Upper lobe of left lung (tissue), 6 donors: ENCODE data around the gene ARHGAP26. TPM values are rescaled to one million over a fixed set of nuclear protein-coding genes. Genes with fewer than 3 reads are reported as not detected.

Source experiments
- ATAC-seq, 2 donors: fragments of 200-7000 bp; cut with Tn5 transposase; one replicate each; pipeline ENCODE4 v1.9.1; 2022; ENCODE audit warnings: mild to moderate bottlenecking in 2 of 2, moderate library complexity in 2 of 2; ENCODE audit not compliant: low FRiP score in 2 of 2
- DNase-seq, 2 donors: peaks; one replicate each; pipeline ENCODE4 v3.0.0-alpha.2; 2019 to 2020
- H3K27ac ChIP-seq, 4 donors: fragments of 200-600 bp; sonication (generic); one replicate each; pipeline ENCODE4 v1.5.1; 2016 to 2019
- H3K27me3 ChIP-seq, 4 donors: fragments of 200-600 bp; sonication (generic); one replicate each; pipeline ENCODE4 v1.5.1; 2017 to 2019
- H3K36me3 ChIP-seq, 4 donors: fragments of 200-600 bp; sonication (generic); one replicate each; pipeline ENCODE4 v1.5.1; 2016 to 2019
- H3K4me1 ChIP-seq, 4 donors: fragments of 200-600 bp; sonication (generic); one replicate each; pipeline ENCODE4 v1.5.1; 2018 to 2019
- H3K4me3 ChIP-seq, 4 donors: fragments of 200-600 bp; sonication (generic); one replicate each; pipeline ENCODE4 v1.5.1; 2017 to 2019; ENCODE audit warnings: mild to moderate bottlenecking in 2 of 4, moderate library complexity in 1 of 4
- H3K9me3 ChIP-seq, 4 donors: fragments of 200-600 bp; sonication (generic); one replicate each; pipeline ENCODE4 v1.5.1; 2018 to 2019
- CTCF ChIP-seq, 6 experiments: fragments of 450-650 bp in 4 of 6; fragments of 200-600 bp in 2 of 6; sonication (generic) in 2 of 6; IDR thresholded peaks; one replicate each; pipeline ENCODE4 v1.5.1; 2016 to 2019; ENCODE audit warnings: antibody characterized with exemption in 6 of 6
- EP300 ChIP-seq, 4 donors: sonication (generic); formaldehyde crosslinking; IDR thresholded peaks; one replicate each; pipeline ENCODE4 v1.5.1; 2017; ENCODE audit warnings: antibody characterized with exemption in 4 of 4, control low read depth in 2 of 4
- POLR2A ChIP-seq, 4 donors: fragments of 450-650 bp; IDR thresholded peaks; one replicate each; pipeline ENCODE4 v1.5.1; 2016 to 2017; ENCODE audit warnings: antibody characterized with exemption in 4 of 4, mild to moderate bottlenecking in 2 of 4
- POLR2AphosphoS5 ChIP-seq, 2 donors: sonication (generic); formaldehyde crosslinking; IDR thresholded peaks; one replicate each; pipeline ENCODE4 v1.5.1; 2017; ENCODE audit warnings: antibody characterized with exemption in 2 of 2
- WGBS, 2 donors: methylation state at CpG; one replicate each; pipeline ENCODE4 v1.1.5; 2017 to 2018; 5-methylcytosine and 5-hydroxymethylcytosine counted together
- total RNA-seq, 6 donors: library from RNA; depleted of rRNA in 4 of 6; stranded (reverse); fragments of >200 nt in 4 of 6; gene quantifications; one replicate each; pipeline versions ENCODE4 v1.1.0 to v1.2.1, GENCODE V29; 2016 to 2021
- donor health status: DM: no; HTN: no; CAD: no; lungs with moderate emphysema.
- donor health status: DM: no; HTN: yes; CAD: no; lungs with severe emphysema.

The ARHGAP26 gene
- total RNA-seq, 6 donors from 2014 or later, result 34.9 to 90.1 (median 38.9) TPM

GRCh38 chr5:143002459-143003327 lies 232.5 kb downstream of the ARHGAP26 start:
- TF ChIP-seq EP300 (IDR thresholded peaks at IDR 0.05) (peak in 3 of 4 donors; percentile 14 to 63 (median 61)), POLR2AphosphoS5 (IDR thresholded peaks at IDR 0.05) (peak; percentile 11 to 94), POLR2A (IDR thresholded peaks at IDR 0.05) (peak in 1 of 4 donors; percentile 4), CTCF (IDR thresholded peaks at IDR 0.05) (peak in 4 of 6 experiments; percentile 26 to 55 (median 48))
- peak; percentile 83 to 90 for ATAC-seq
- 18 to 20% methylated on average over 7 of the region's 7 CpGs for WGBS, 2 donors
- H3K27ac ChIP-seq, result peak overlapping the region; percentile 71 to 87 (median 82)
- H3K4me1 ChIP-seq, result peaks cover 28 to 48% (median 39%) of the 10 kb centered on the region in 4 donors
- DNase-seq, result peak in 1 of 2 donors; percentile 62
- no peak overlapping the region for H3K4me3 ChIP-seq
- H3K27me3 ChIP-seq, result no peaks in the 10 kb centered on the region
- H3K36me3 ChIP-seq, result no peaks in the 10 kb centered on the region
- H3K9me3 ChIP-seq, result no peaks in the 10 kb centered on the region

GRCh38 chr5:143003328-143003636 lies 233.1 kb downstream of the ARHGAP26 start:
- TF ChIP-seq POLR2A (IDR thresholded peaks at IDR 0.05), result no peak
- no peak for TF ChIP-seq POLR2AphosphoS5 (IDR thresholded peaks at IDR 0.05)
- TF ChIP-seq EP300 (IDR thresholded peaks at IDR 0.05), result no peak
- no peak for TF ChIP-seq CTCF (IDR thresholded peaks at IDR 0.05)
- H3K27me3 ChIP-seq, result no peaks in the 10 kb centered on the region
- peak overlapping the region; percentile 71 to 87 (median 82) for H3K27ac ChIP-seq
- no peak for ATAC-seq
- H3K4me1 ChIP-seq, result peaks cover 30 to 52% (median 40%) of the 10 kb centered on the region in 4 donors
- H3K36me3 ChIP-seq, result no peaks in the 10 kb centered on the region
- DNase-seq, result no peak
- no peaks in the 10 kb centered on the region for H3K9me3 ChIP-seq
- 79 to 82% methylated on average over 3 of the region's 3 CpGs for WGBS, 2 donors
- no peak overlapping the region for H3K4me3 ChIP-seq

- no peak for TF ChIP-seq EP300 (IDR thresholded peaks at IDR 0.05)
- TF ChIP-seq POLR2AphosphoS5 (IDR thresholded peaks at IDR 0.05), result no peak
- no peak for ATAC-seq
- Histone ChIP-seq H3K4me3 (no peak overlapping the region), H3K36me3 (no peaks in the 10 kb centered on the region), H3K4me1 (peaks cover 43 to 65% (median 52%) of the 10 kb centered on the region in 4 donors), H3K9me3 (no peaks in the 10 kb centered on the region), H3K27ac (peak overlapping the region in 2 of 4 donors; percentile 54 to 74), H3K27me3 (no peaks in the 10 kb centered on the region)
- DNase-seq, result no peak
- 60 to 75% methylated on average over 4 of the region's 4 CpGs for WGBS, 2 donors
Measured at GRCh38 chr5:143004361-143005145, 234.4 kb downstream of the ARHGAP26 start.

- H3K4me3 ChIP-seq, result no peak overlapping the region
- no peaks in the 10 kb centered on the region for H3K9me3 ChIP-seq
- H3K36me3 ChIP-seq, result no peaks in the 10 kb centered on the region
- DNase-seq (no peak), ATAC-seq (no peak)
- H3K27ac ChIP-seq, result peak overlapping the region; percentile 2 to 52 (median 14)
- no peaks in the 10 kb centered on the region for H3K27me3 ChIP-seq
- TF ChIP-seq POLR2A (IDR thresholded peaks at IDR 0.05) (no peak), POLR2AphosphoS5 (IDR thresholded peaks at IDR 0.05) (no peak), CTCF (IDR thresholded peaks at IDR 0.05) (no peak), EP300 (IDR thresholded peaks at IDR 0.05) (no peak)
- peaks cover 43 to 64% (median 54%) of the 10 kb centered on the region in 4 donors for H3K4me1 ChIP-seq
Measured at GRCh38 chr5:143006501-143006900, 236.3 kb downstream of the ARHGAP26 start.

- no peaks in the 10 kb centered on the region for H3K36me3 ChIP-seq
- peaks cover 29 to 50% (median 38%) of the 10 kb centered on the region in 4 donors for H3K4me1 ChIP-seq
- DNase-seq (no peak), ATAC-seq (no peak)
- no peaks in the 10 kb centered on the region for H3K27me3 ChIP-seq
- 85 to 92% methylated on average over 2 of the region's 2 CpGs for WGBS, 2 donors
- TF ChIP-seq POLR2A (IDR thresholded peaks at IDR 0.05) (no peak), EP300 (IDR thresholded peaks at IDR 0.05) (no peak), POLR2AphosphoS5 (IDR thresholded peaks at IDR 0.05) (no peak), CTCF (IDR thresholded peaks at IDR 0.05) (no peak)
- peak overlapping the region in 2 of 4 donors; percentile 28 to 56 for H3K27ac ChIP-seq
- H3K9me3 ChIP-seq, result no peaks in the 10 kb centered on the region
- no peak overlapping the region for H3K4me3 ChIP-seq
Measured at GRCh38 chr5:143008032-143008431, 237.9 kb downstream of the ARHGAP26 start.
